Activated CD8-positive, alpha-beta T cell treated with anti-CD3 and anti-CD28 coated beads, Interleukin-2, amount 10 ng/mL, durations not matched to agents 7 days and 5 days (primary cell): Measurements from ENCODE around the gene ZNF611. TPM values are rescaled to one million over a fixed set of nuclear protein-coding genes. Genes with fewer than 3 reads are reported as not detected.

Experiments used
- ATAC-seq: fragments of 150-1000 bp; cut with Tn5 transposase; one replicate; pipeline ENCODE4 v1.10.0; 2021; ENCODE audit warnings: moderate library complexity
- CTCF ChIA-PET: fragments of 350-600 bp; sonication (Branson Sonifier 250); formaldehyde crosslinking; loops from one replicate; lab custom pipeline; 2021; ENCODE audit warnings: antibody characterized with exemption; lab: Charles Lee
- POLR2A ChIA-PET: fragments of 350-600 bp; sonication (Branson Sonifier 250); formaldehyde crosslinking; loops from one replicate; lab custom pipeline; 2021; ENCODE audit warnings: antibody characterized with exemption; lab: Charles Lee
- DNase-seq: peaks from one replicate; pipeline ENCODE4 v3.0.0-alpha.2; 2020
- H3K27ac Mint-ChIP-seq: one replicate; pipeline ENCODE4 v1.8.0; 2021; ENCODE audit warnings: mild to moderate bottlenecking, mixed read lengths
- H3K27me3 Mint-ChIP-seq: one replicate; pipeline ENCODE4 v1.8.0; 2021; ENCODE audit warnings: low read depth, mixed read lengths
- H3K36me3 Mint-ChIP-seq: one replicate; pipeline ENCODE4 v1.8.0; 2021; ENCODE audit warnings: low read depth, mixed read lengths
- H3K4me1 Mint-ChIP-seq: one replicate; pipeline ENCODE4 v1.8.0; 2021; ENCODE audit warnings: low read depth, mixed read lengths
- H3K4me3 Mint-ChIP-seq: one replicate; pipeline ENCODE4 v1.8.0; 2021; ENCODE audit warnings: mild to moderate bottlenecking, mixed read lengths
- H3K9me3 Mint-ChIP-seq: one replicate; pipeline ENCODE4 v1.8.0; 2022; ENCODE audit warnings: mixed read lengths; ENCODE audit not compliant: insufficient read depth
- total RNA-seq, 2 experiments: library from RNA; stranded (reverse); gene quantifications; one replicate each; pipeline ENCODE4 v1.2.3, GENCODE V29; 2021

ZNF611 gene
- total RNA-seq, 2 experiments from 2014 or later, result 38.9 to 41.0 TPM

GRCh38 chr19:52673014-52673413, 61.8 kb downstream of the ZNF611 start:
- Mint-ChIP-seq H3K27ac (no peak overlapping the region), H3K36me3 (peaks cover 79% of the 10 kb centered on the region), H3K9me3 (peaks cover 20% of the 10 kb centered on the region), H3K4me3 (no peak overlapping the region), H3K4me1 (peaks cover 19% of the 10 kb centered on the region), H3K27me3 (no peaks in the 10 kb centered on the region)
- CTCF ChIA-PET, result no interaction called here
- DNase-seq (no peak), ATAC-seq (no peak)
- POLR2A ChIA-PET, result no interaction called here

- H3K27me3 Mint-ChIP-seq, result no peaks in the 10 kb centered on the region
- DNase-seq (no peak), ATAC-seq (no peak)
- CTCF ChIA-PET, result no interaction called here
- POLR2A ChIA-PET, result no interaction called here
- peaks cover 11% of the 10 kb centered on the region for H3K9me3 Mint-ChIP-seq
- peak overlapping the region; percentile 1 for H3K27ac Mint-ChIP-seq
- H3K4me3 Mint-ChIP-seq, result no peak overlapping the region
- H3K36me3 Mint-ChIP-seq, result peaks cover 81% of the 10 kb centered on the region
- peaks cover 14% of the 10 kb centered on the region for H3K4me1 Mint-ChIP-seq
Observed at GRCh38 chr19:52670046-52670445, 64.8 kb downstream of the ZNF611 start.

- peaks cover 81% of the 10 kb centered on the region for H3K36me3 Mint-ChIP-seq
Observed at GRCh38 chr19:52669586-52669985, 65.3 kb downstream of the ZNF611 start.

GRCh38 chr19:52667972-52668371, 66.9 kb downstream of the ZNF611 start:
- ChIA-PET CTCF (no interaction called here), POLR2A (no interaction called here)
- no peak for ATAC-seq
- no peak overlapping the region for H3K27ac Mint-ChIP-seq
- peaks cover 79% of the 10 kb centered on the region for H3K36me3 Mint-ChIP-seq
- H3K4me1 Mint-ChIP-seq, result peaks cover 2% of the 10 kb centered on the region
- H3K27me3 Mint-ChIP-seq, result no peaks in the 10 kb centered on the region
- peaks cover 6% of the 10 kb centered on the region for H3K9me3 Mint-ChIP-seq
- no peak overlapping the region for H3K4me3 Mint-ChIP-seq
- DNase-seq, result no peak

More at GRCh38 chr19:52669586-52669985, 65.3 kb downstream of the ZNF611 start:
- ATAC-seq, result no peak
- ChIA-PET CTCF (no interaction called here), POLR2A (no interaction called here)
- Mint-ChIP-seq H3K27ac (no peak overlapping the region), H3K4me3 (no peak overlapping the region), H3K9me3 (peaks cover 11% of the 10 kb centered on the region), H3K27me3 (no peaks in the 10 kb centered on the region), H3K4me1 (peaks cover 10% of the 10 kb centered on the region)
- no peak for DNase-seq

GRCh38 chr19:52666506-52666905, 68.3 kb downstream of the ZNF611 start:
- DNase-seq (no peak), ATAC-seq (no peak)
- no peaks in the 10 kb centered on the region for H3K27me3 Mint-ChIP-seq
- no peak overlapping the region for H3K4me3 Mint-ChIP-seq
- H3K9me3 Mint-ChIP-seq, result peaks cover 6% of the 10 kb centered on the region
- ChIA-PET POLR2A (no interaction called here), CTCF (interaction anchor here (1.2 kb wide), 1 partner anchor 429 kb away, joined by 3 read pairs; no protein-coding TSS in a partner anchor)
- peaks cover 2% of the 10 kb centered on the region for H3K4me1 Mint-ChIP-seq
- peaks cover 84% of the 10 kb centered on the region for H3K36me3 Mint-ChIP-seq
- H3K27ac Mint-ChIP-seq, result no peak overlapping the region

- Mint-ChIP-seq H3K27ac (no peak overlapping the region), H3K4me1 (no peaks in the 10 kb centered on the region), H3K9me3 (peaks cover 1% of the 10 kb centered on the region), H3K4me3 (no peak overlapping the region), H3K27me3 (no peaks in the 10 kb centered on the region), H3K36me3 (peaks cover 84% of the 10 kb centered on the region)
- ATAC-seq (no peak), DNase-seq (no peak)
- ChIA-PET CTCF (no interaction called here), POLR2A (no interaction called here)
Observed at GRCh38 chr19:52665529-52665928, 69.3 kb downstream of the ZNF611 start.

- H3K4me1 Mint-ChIP-seq, result no peaks in the 10 kb centered on the region
Observed at GRCh38 chr19:52665027-52665426, 69.8 kb downstream of the ZNF611 start.

GRCh38 chr19:52664461-52664860, 70.4 kb downstream of the ZNF611 start:
- no peaks in the 10 kb centered on the region for H3K9me3 Mint-ChIP-seq
- POLR2A ChIA-PET, result no interaction called here
- H3K4me3 Mint-ChIP-seq, result no peak overlapping the region
- no peak for ATAC-seq
- CTCF ChIA-PET, result interaction anchor here (0.5 kb wide), 1 partner anchor 71 kb away, joined by 3 read pairs; no protein-coding TSS in a partner anchor
- H3K4me1 Mint-ChIP-seq, result no peaks in the 10 kb centered on the region
- no peak for DNase-seq
- no peak overlapping the region for H3K27ac Mint-ChIP-seq
- H3K27me3 Mint-ChIP-seq, result no peaks in the 10 kb centered on the region
- H3K36me3 Mint-ChIP-seq, result peaks cover 85% of the 10 kb centered on the region

More at GRCh38 chr19:52665027-52665426, 69.8 kb downstream of the ZNF611 start:
- Mint-ChIP-seq H3K4me3 (no peak overlapping the region), H3K9me3 (no peaks in the 10 kb centered on the region), H3K27ac (no peak overlapping the region), H3K27me3 (no peaks in the 10 kb centered on the region), H3K36me3 (peaks cover 85% of the 10 kb centered on the region)
- ChIA-PET POLR2A (no interaction called here), CTCF (no interaction called here)
- DNase-seq, result no peak
- ATAC-seq, result no peak

GRCh38 chr19:52662631-52663030, 72.2 kb downstream of the ZNF611 start:
- H3K4me3 Mint-ChIP-seq, result no peak overlapping the region
- peaks cover 3% of the 10 kb centered on the region for H3K9me3 Mint-ChIP-seq
- no peak overlapping the region for H3K27ac Mint-ChIP-seq
- no peaks in the 10 kb centered on the region for H3K4me1 Mint-ChIP-seq
- DNase-seq (no peak), ATAC-seq (no peak)
- H3K27me3 Mint-ChIP-seq, result no peaks in the 10 kb centered on the region
- ChIA-PET CTCF (no interaction called here), POLR2A (no interaction called here)
- peaks cover 89% of the 10 kb centered on the region for H3K36me3 Mint-ChIP-seq

GRCh38 chr19:52660981-52661380, 73.9 kb downstream of the ZNF611 start:
- Mint-ChIP-seq H3K27ac (no peak overlapping the region), H3K36me3 (peaks cover 89% of the 10 kb centered on the region), H3K4me3 (no peak overlapping the region), H3K9me3 (peaks cover 6% of the 10 kb centered on the region), H3K27me3 (no peaks in the 10 kb centered on the region), H3K4me1 (no peaks in the 10 kb centered on the region)
- ChIA-PET POLR2A (no interaction called here), CTCF (no interaction called here)
- DNase-seq, result no peak
- no peak for ATAC-seq

- peaks cover 10% of the 10 kb centered on the region for H3K9me3 Mint-ChIP-seq
- CTCF ChIA-PET, result no interaction called here
- H3K27ac Mint-ChIP-seq, result no peak overlapping the region
- no peak for ATAC-seq
- no peaks in the 10 kb centered on the region for H3K4me1 Mint-ChIP-seq
- peaks cover 90% of the 10 kb centered on the region for H3K36me3 Mint-ChIP-seq
- H3K27me3 Mint-ChIP-seq, result no peaks in the 10 kb centered on the region
- POLR2A ChIA-PET, result no interaction called here
- no peak for DNase-seq
- H3K4me3 Mint-ChIP-seq, result no peak overlapping the region
Observed at GRCh38 chr19:52659013-52659412, 75.8 kb downstream of the ZNF611 start.

GRCh38 chr19:52658595-52658994, 76.2 kb downstream of the ZNF611 start:
- Mint-ChIP-seq H3K9me3 (peaks cover 10% of the 10 kb centered on the region), H3K27me3 (no peaks in the 10 kb centered on the region), H3K4me3 (no peak overlapping the region), H3K4me1 (no peaks in the 10 kb centered on the region), H3K27ac (no peak overlapping the region), H3K36me3 (peaks cover 95% of the 10 kb centered on the region)
- DNase-seq (no peak), ATAC-seq (no peak)
- CTCF ChIA-PET, result no interaction called here
- POLR2A ChIA-PET, result no interaction called here

- CTCF ChIA-PET, result no interaction called here
- peaks cover 38% of the 10 kb centered on the region for H3K9me3 Mint-ChIP-seq
Observed at GRCh38 chr19:52653161-52653560, 81.7 kb downstream of the ZNF611 start.

More at GRCh38 chr19:52653161-52653560, 81.7 kb downstream of the ZNF611 start:
- no peak for DNase-seq
- no peak for ATAC-seq
- no peak overlapping the region for H3K4me3 Mint-ChIP-seq
- H3K4me1 Mint-ChIP-seq, result no peaks in the 10 kb centered on the region
- POLR2A ChIA-PET, result no interaction called here
- peaks cover 91% of the 10 kb centered on the region for H3K36me3 Mint-ChIP-seq
- no peak overlapping the region for H3K27ac Mint-ChIP-seq
- no peaks in the 10 kb centered on the region for H3K27me3 Mint-ChIP-seq
